GM23248 (cell line): ENCODE data around the gene SEC14L1.

Experiments used
- EZH2 ChIP-seq: fragments of 200-600 bp; sonication (generic); IDR thresholded peaks from 2 replicates; pipeline ENCODE4 v1.6.1; 2018; ENCODE audit warnings: antibody characterized with exemption, mild to moderate bottlenecking; ENCODE audit not compliant: insufficient read depth, poor library complexity, severe bottlenecking
- EZH2phosphoT487 ChIP-seq: fragments of 200-600 bp; sonication (generic); IDR thresholded peaks from 2 replicates; pipeline ENCODE4 v1.6.1; 2018; ENCODE audit warnings: antibody characterized with exemption, moderate library complexity, mild to moderate bottlenecking, low read depth; ENCODE audit not compliant: insufficient read depth

DNA sequence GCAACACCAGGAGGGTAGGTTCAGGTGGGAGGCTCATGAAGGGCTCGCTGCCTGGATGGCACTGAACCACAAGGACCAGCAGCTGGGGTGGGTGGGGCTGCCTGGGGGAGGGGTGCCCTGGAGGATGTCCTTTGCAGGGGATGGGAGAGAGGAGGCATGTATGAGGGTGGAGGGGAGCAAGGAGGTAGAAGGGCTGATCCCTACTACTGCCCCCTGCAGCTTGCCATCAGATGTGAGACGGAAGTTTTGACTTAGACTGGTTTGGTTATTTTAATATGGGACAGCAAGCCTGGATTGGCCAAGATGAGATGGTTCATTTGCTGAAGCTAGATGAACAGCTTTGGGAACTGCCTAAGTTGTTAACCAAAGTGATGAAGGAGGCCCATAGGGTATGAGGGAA, 115.9 kb downstream of the SEC14L1 start:
- TF ChIP-seq EZH2: no peak
- TF ChIP-seq EZH2phosphoT487: no peak
